Lower lobe of right lung (tissue), 2 donors: Measurements from ENCODE around the gene MECR. TPM values are rescaled to one million over a fixed set of nuclear protein-coding genes. Genes with fewer than 3 reads are reported as not detected.

Experiments used
- ATAC-seq, 2 donors: fragments of 200-7000 bp; cut with Tn5 transposase; one replicate each; pipeline ENCODE4 v1.9.1; 2020 to 2022; ENCODE audit warnings: mild to moderate bottlenecking in 2 of 2, moderate library complexity in 2 of 2
- DNase-seq: peaks from one replicate; pipeline ENCODE4 v3.0.0-alpha.2; 2020
- H3K27ac ChIP-seq: fragments of 200-600 bp; one replicate; pipeline ENCODE4 v1.8.0; 2022
- H3K27me3 ChIP-seq: fragments of 200-600 bp; one replicate; pipeline ENCODE4 v1.8.0; 2022; ENCODE audit warnings: low read depth
- H3K36me3 ChIP-seq: fragments of 200-600 bp; one replicate; pipeline ENCODE4 v1.8.0; 2022; ENCODE audit warnings: mild to moderate bottlenecking
- H3K4me1 ChIP-seq: fragments of 200-600 bp; one replicate; pipeline ENCODE4 v1.8.0; 2022
- H3K4me3 ChIP-seq: fragments of 200-600 bp; one replicate; pipeline ENCODE4 v1.8.0; 2022; ENCODE audit warnings: mild to moderate bottlenecking
- H3K9me3 ChIP-seq: fragments of 200-600 bp; one replicate; pipeline ENCODE4 v1.8.0; 2022
- CTCF ChIP-seq: fragments of 200-600 bp; IDR thresholded peaks from one replicate; pipeline ENCODE4 v1.8.0; 2022; ENCODE audit warnings: antibody characterized with exemption, mild to moderate bottlenecking
- intact Hi-C: fragments of 100-400 bp; cut with DNase I; formaldehyde crosslinking; loops from one replicate; pipeline ENCODE4 v1.11.0; 2022
- total RNA-seq: library from RNA; stranded (reverse); fragmentation: NEBNext Ultra II Directional; extraction: Animal tissue kit (Norgen Biotek cat#: 25700); gene quantifications from one replicate; pipeline ENCODE4 v1.2.1, GENCODE V29; 2021
- donor health status: DM: no; HTN: yes; CAD: no; lungs with severe emphysema.

MECR gene
- total RNA-seq, 1 donor from 2014 or later, result 16.9 TPM

GRCh38 chr1:29258189-29258975 is 27.6 kb upstream of the MECR start:
- Histone ChIP-seq H3K9me3 (no peaks in the 10 kb centered on the region), H3K36me3 (peaks cover 20% of the 10 kb centered on the region), H3K27me3 (peaks cover 36% of the 10 kb centered on the region), H3K4me3 (no peak overlapping the region), H3K27ac (no peak overlapping the region), H3K4me1 (peaks cover 11% of the 10 kb centered on the region)
- intact Hi-C loops, result no loop called here
- DNase-seq (no peak), ATAC-seq (no peak)
- no peak for TF ChIP-seq CTCF

GRCh38 chr1:29256979-29257804 is 26.5 kb upstream of the MECR start:
- H3K36me3 ChIP-seq, result peaks cover 13% of the 10 kb centered on the region
- H3K4me1 ChIP-seq, result peaks cover 11% of the 10 kb centered on the region
- TF ChIP-seq CTCF, result no peak
- DNase-seq, result no peak
- H3K27me3 ChIP-seq, result peaks cover 27% of the 10 kb centered on the region
- no peak for ATAC-seq
- intact Hi-C loops, result no loop called here
- H3K27ac ChIP-seq, result no peak overlapping the region
- H3K9me3 ChIP-seq, result no peaks in the 10 kb centered on the region
- no peak overlapping the region for H3K4me3 ChIP-seq

GRCh38 chr1:29256394-29256793 is 25.7 kb upstream of the MECR start:
- no peak for TF ChIP-seq CTCF
- Histone ChIP-seq H3K9me3 (no peaks in the 10 kb centered on the region), H3K27ac (no peak overlapping the region), H3K27me3 (peaks cover 27% of the 10 kb centered on the region), H3K4me1 (peaks cover 11% of the 10 kb centered on the region), H3K36me3 (peaks cover 5% of the 10 kb centered on the region), H3K4me3 (no peak overlapping the region)
- intact Hi-C loops, result no loop called here
- ATAC-seq, result no peak
- DNase-seq, result no peak

GRCh38 chr1:29255134-29255666 is 24.5 kb upstream of the MECR start:
- DNase-seq, result no peak

More at GRCh38 chr1:29255134-29255666, 24.5 kb upstream of the MECR start:
- Histone ChIP-seq H3K27me3 (peaks cover 18% of the 10 kb centered on the region), H3K27ac (no peak overlapping the region), H3K4me1 (peaks cover 11% of the 10 kb centered on the region), H3K36me3 (no peaks in the 10 kb centered on the region), H3K9me3 (no peaks in the 10 kb centered on the region), H3K4me3 (no peak overlapping the region)
- TF ChIP-seq CTCF, result no peak
- intact Hi-C loops, result no loop called here
- no peak for ATAC-seq
